Calu3 (cell line): ENCODE results near the gene WDR5. TPM values are rescaled to one million over a fixed set of nuclear protein-coding genes. Genes with fewer than 3 reads are reported as not detected.

ENCODE experiments used
- BruUV-seq: library from RNA; stranded (reverse); fragments of 400-500 nt; replicated peaks from 2 replicates; lab custom pipeline; 2021; lab: Mats Ljungman, UMichigan
- CTCF ChIA-PET: fragments of 300-600 bp; sonication (Branson Sonifier 250); formaldehyde crosslinking; loops from one replicate; lab custom pipeline; 2022; ENCODE audit warnings: antibody characterized with exemption; lab: Charles Lee
- DNase-seq: peaks from one replicate; pipeline ENCODE4 v3.0.0; 2022
- H3K27ac Mint-ChIP-seq: one replicate; pipeline ENCODE4 v1.8.0; 2022; ENCODE audit warnings: mixed read lengths; ENCODE audit not compliant: unreplicated experiment
- H3K27me3 Mint-ChIP-seq: one replicate; pipeline ENCODE4 v1.8.0; 2022; ENCODE audit warnings: mixed read lengths; ENCODE audit not compliant: unreplicated experiment
- H3K36me3 Mint-ChIP-seq: one replicate; pipeline ENCODE4 v1.8.0; 2022; ENCODE audit warnings: mild to moderate bottlenecking, moderate library complexity, mixed read lengths; ENCODE audit not compliant: insufficient read depth, unreplicated experiment
- H3K4me1 Mint-ChIP-seq: one replicate; pipeline ENCODE4 v1.8.0; 2022; ENCODE audit warnings: mild to moderate bottlenecking, low read depth, mixed read lengths; ENCODE audit not compliant: unreplicated experiment
- H3K4me3 Mint-ChIP-seq: one replicate; pipeline ENCODE4 v1.8.0; 2022; ENCODE audit warnings: mild to moderate bottlenecking, low read depth, moderate library complexity, mixed read lengths; ENCODE audit not compliant: unreplicated experiment
- H3K9me3 Mint-ChIP-seq: one replicate; pipeline ENCODE4 v1.8.0; 2022; ENCODE audit warnings: low read depth, mixed read lengths; ENCODE audit not compliant: unreplicated experiment
- CTCF ChIP-seq: fragments of 200-600 bp; IDR thresholded peaks from one replicate; pipeline ENCODE4 v1.8.0; 2022; ENCODE audit warnings: antibody characterized with exemption; ENCODE audit not compliant: unreplicated experiment
- intact Hi-C: fragments of 100-400 bp; cut with micrococcal nuclease; formaldehyde crosslinking; loops from one replicate; pipeline ENCODE4 v1.10.0; 2022; ENCODE audit not compliant: unreplicated experiment
- total RNA-seq: library from RNA; stranded (reverse); gene quantifications from 2 replicates; pipeline ENCODE4 v1.2.3, GENCODE V29; 2022

The WDR5 gene
- total RNA-seq, 1 experiment from 2014 or later: 27.5 TPM

- H3K9me3 Mint-ChIP-seq: no peaks in the 10 kb centered on the region
- no peak overlapping the region for H3K4me3 Mint-ChIP-seq
- H3K36me3 Mint-ChIP-seq: no peaks in the 10 kb centered on the region
- no peaks in the 10 kb centered on the region for H3K4me1 Mint-ChIP-seq
- intact Hi-C loops: no loop called here
- peaks cover 57% of the 10 kb centered on the region for H3K27me3 Mint-ChIP-seq
- H3K27ac Mint-ChIP-seq: no peak overlapping the region
- BruUV-seq: no TSS peak
- no peak for DNase-seq
- CTCF ChIA-PET: no interaction called here
- TF ChIP-seq CTCF: no peak
Measured at GRCh38 chr9:134195558-134195957, 59.7 kb downstream of the WDR5 start.

- no peak overlapping the region for H3K4me3 Mint-ChIP-seq
- H3K27me3 Mint-ChIP-seq: peaks cover 52% of the 10 kb centered on the region
- no peak for TF ChIP-seq CTCF
- no peak overlapping the region for H3K27ac Mint-ChIP-seq
- CTCF ChIA-PET: no interaction called here
- no peaks in the 10 kb centered on the region for H3K9me3 Mint-ChIP-seq
- H3K4me1 Mint-ChIP-seq: no peaks in the 10 kb centered on the region
- intact Hi-C loops: no loop called here
- no peaks in the 10 kb centered on the region for H3K36me3 Mint-ChIP-seq
- no peak for DNase-seq
- no TSS peak for BruUV-seq
Measured at GRCh38 chr9:134196911-134197310, 61.0 kb downstream of the WDR5 start.

GRCh38 chr9:134198791-134199190, 62.9 kb downstream of the WDR5 start:
- no TSS peak for BruUV-seq

GRCh38 chr9:134200730-134201129, 64.8 kb downstream of the WDR5 start:
- intact Hi-C loops: no loop called here

More at GRCh38 chr9:134198791-134199190, 62.9 kb downstream of the WDR5 start:
- Mint-ChIP-seq H3K9me3 (no peaks in the 10 kb centered on the region), H3K4me3 (no peak overlapping the region), H3K27me3 (peaks cover 59% of the 10 kb centered on the region), H3K36me3 (no peaks in the 10 kb centered on the region), H3K4me1 (no peaks in the 10 kb centered on the region), H3K27ac (no peak overlapping the region)
- no peak for TF ChIP-seq CTCF
- no peak for DNase-seq
- intact Hi-C loops: no loop called here
- CTCF ChIA-PET: no interaction called here

More at GRCh38 chr9:134200730-134201129, 64.8 kb downstream of the WDR5 start:
- no peak for DNase-seq
- Mint-ChIP-seq H3K4me3 (no peak overlapping the region), H3K27me3 (peaks cover 76% of the 10 kb centered on the region), H3K27ac (no peak overlapping the region), H3K36me3 (no peaks in the 10 kb centered on the region), H3K9me3 (no peaks in the 10 kb centered on the region), H3K4me1 (peaks cover 9% of the 10 kb centered on the region)
- no peak for TF ChIP-seq CTCF
- CTCF ChIA-PET: no interaction called here
- BruUV-seq: no TSS peak
